GM21423 (cell line): ENCODE results near the gene TMEM125.

Experiments used
- ATAC-seq: cut with Tn5 transposase; IDR thresholded peaks from one replicate; pipeline ENCODE4 v1.9.1; 2021; ENCODE audit warnings: mild to moderate bottlenecking, moderate library complexity; ENCODE audit not compliant: unreplicated experiment

TMEM125 gene

GRCh38 chr1:43288785-43289706 lies 19.3 kb downstream of the TMEM125 start:
- ATAC-seq: no peak

- no peak for ATAC-seq
Measured at GRCh38 chr1:43292216-43292615, 22.4 kb downstream of the TMEM125 start.

- no peak for ATAC-seq
Measured at GRCh38 chr1:43292679-43293078, 22.9 kb downstream of the TMEM125 start.

- ATAC-seq: no peak
Measured at GRCh38 chr1:43293176-43293575, 23.4 kb downstream of the TMEM125 start.

- no peak for ATAC-seq
Measured at GRCh38 chr1:43293896-43294760, 24.3 kb downstream of the TMEM125 start.

- ATAC-seq: no peak
Measured at GRCh38 chr1:43294761-43295160, 25.0 kb downstream of the TMEM125 start.

GRCh38 chr1:43296207-43296606 lies 26.4 kb downstream of the TMEM125 start:
- no peak for ATAC-seq

- ATAC-seq: no peak
Measured at GRCh38 chr1:43298055-43298454, 28.3 kb downstream of the TMEM125 start.

GRCh38 chr1:43299101-43299500 lies 29.3 kb downstream of the TMEM125 start:
- ATAC-seq: no peak

GRCh38 chr1:43300378-43301094 lies 30.8 kb downstream of the TMEM125 start, which contains the start of gene TIE1:
Gene TIE1 (plus strand): TSS chr1:43300982. CDS start chr1:43301072, 90 bp downstream.
- no peak for ATAC-seq

GRCh38 chr1:43302201-43302600 lies 32.4 kb downstream of the TMEM125 start:
- ATAC-seq: no peak

- ATAC-seq: no peak
Measured at GRCh38 chr1:43302721-43303470, 33.1 kb downstream of the TMEM125 start.

- ATAC-seq: no peak
Measured at GRCh38 chr1:43303471-43304313, 33.9 kb downstream of the TMEM125 start.

- ATAC-seq: no peak
Measured at GRCh38 chr1:43304314-43304681, 34.5 kb downstream of the TMEM125 start.

GRCh38 chr1:43304771-43305300 lies 35.1 kb downstream of the TMEM125 start:
- ATAC-seq: no peak

- ATAC-seq: no peak
Measured at GRCh38 chr1:43305461-43305860, 35.7 kb downstream of the TMEM125 start.

- no peak for ATAC-seq
Measured at GRCh38 chr1:43305926-43306687, 36.3 kb downstream of the TMEM125 start.

- no peak for ATAC-seq
Measured at GRCh38 chr1:43306688-43307457, 37.1 kb downstream of the TMEM125 start.
